BLaER1 (cell line): ENCODE results near the gene CTSO.

Experiments used
- H3K27ac ChIP-seq: shearing (Covaris generic); formaldehyde crosslinking; 2 replicates; pipeline ENCODE4 v1.8.1; 2022
- H3K27me3 ChIP-seq: shearing (Covaris generic); formaldehyde crosslinking; 2 replicates; pipeline ENCODE4 v1.8.1; 2022
- H3K36me3 ChIP-seq: shearing (Covaris generic); formaldehyde crosslinking; 2 replicates; pipeline ENCODE4 v1.8.1; 2022
- H3K4me1 ChIP-seq: shearing (Covaris generic); formaldehyde crosslinking; 2 replicates; pipeline ENCODE4 v1.8.1; 2022
- H3K4me2 ChIP-seq: shearing (Covaris generic); formaldehyde crosslinking; 2 replicates; pipeline ENCODE4 v1.8.1; 2022
- H3K4me3 ChIP-seq: shearing (Covaris generic); formaldehyde crosslinking; 2 replicates; pipeline ENCODE4 v1.8.1; 2022
- H3K9ac ChIP-seq: shearing (Covaris generic); formaldehyde crosslinking; 2 replicates; pipeline ENCODE4 v1.8.1; 2022
- H3K9me3 ChIP-seq: shearing (Covaris generic); formaldehyde crosslinking; 2 replicates; pipeline ENCODE4 v1.8.1; 2022
- H4K20me1 ChIP-seq: shearing (Covaris generic); formaldehyde crosslinking; 2 replicates; pipeline ENCODE4 v1.8.1; 2022
- Cebpa-rat ChIP-seq: shearing (Covaris generic); IDR thresholded peaks from 2 replicates; pipeline ENCODE4 v1.8.1; 2022

CTSO gene

GRCh38 chr4:155891058-155891457 is 62.6 kb downstream of the CTSO start:
- H3K27me3 ChIP-seq = no peaks in the 10 kb centered on the region
- TF ChIP-seq Cebpa-rat = no peak
- H3K36me3 ChIP-seq = no peaks in the 10 kb centered on the region
- H3K4me3 ChIP-seq = no peak overlapping the region
- H3K4me1 ChIP-seq = no peaks in the 10 kb centered on the region
- H3K27ac ChIP-seq = no peak overlapping the region
- H3K9me3 ChIP-seq = no peaks in the 10 kb centered on the region
- no peak overlapping the region for H3K4me2 ChIP-seq
- H3K9ac ChIP-seq = no peak overlapping the region
- no peaks in the 10 kb centered on the region for H4K20me1 ChIP-seq

- no peak overlapping the region for H3K27ac ChIP-seq
- H3K9ac ChIP-seq = no peak overlapping the region
- H3K36me3 ChIP-seq = no peaks in the 10 kb centered on the region
- H4K20me1 ChIP-seq = no peaks in the 10 kb centered on the region
- H3K4me3 ChIP-seq = no peak overlapping the region
- no peaks in the 10 kb centered on the region for H3K4me1 ChIP-seq
- H3K9me3 ChIP-seq = no peaks in the 10 kb centered on the region
- no peak overlapping the region for H3K4me2 ChIP-seq
- no peak for TF ChIP-seq Cebpa-rat
- no peaks in the 10 kb centered on the region for H3K27me3 ChIP-seq
These were observed 63.7 kb downstream of the CTSO start for GRCh38 chr4:155889946-155890345.

GRCh38 chr4:155889031-155889793 is 64.5 kb downstream of the CTSO start:
- no peaks in the 10 kb centered on the region for H3K36me3 ChIP-seq
- no peaks in the 10 kb centered on the region for H4K20me1 ChIP-seq
- H3K27ac ChIP-seq = no peak overlapping the region
- TF ChIP-seq Cebpa-rat = no peak
- H3K27me3 ChIP-seq = no peaks in the 10 kb centered on the region
- no peaks in the 10 kb centered on the region for H3K4me1 ChIP-seq
- no peak overlapping the region for H3K4me2 ChIP-seq
- no peak overlapping the region for H3K4me3 ChIP-seq
- no peak overlapping the region for H3K9ac ChIP-seq
- no peaks in the 10 kb centered on the region for H3K9me3 ChIP-seq

GRCh38 chr4:155887847-155888570 is 65.7 kb downstream of the CTSO start:
- Histone ChIP-seq H3K4me3 (no peak overlapping the region), H4K20me1 (no peaks in the 10 kb centered on the region), H3K9me3 (no peaks in the 10 kb centered on the region), H3K4me2 (no peak overlapping the region), H3K4me1 (no peaks in the 10 kb centered on the region), H3K27ac (no peak overlapping the region), H3K9ac (no peak overlapping the region), H3K27me3 (no peaks in the 10 kb centered on the region), H3K36me3 (no peaks in the 10 kb centered on the region)
- no peak for TF ChIP-seq Cebpa-rat

- no peaks in the 10 kb centered on the region for H3K9me3 ChIP-seq
- H3K4me3 ChIP-seq = no peak overlapping the region
- no peak overlapping the region for H3K4me2 ChIP-seq
- H3K27me3 ChIP-seq = no peaks in the 10 kb centered on the region
- H4K20me1 ChIP-seq = no peaks in the 10 kb centered on the region
- H3K36me3 ChIP-seq = no peaks in the 10 kb centered on the region
- H3K27ac ChIP-seq = no peak overlapping the region
- no peak overlapping the region for H3K9ac ChIP-seq
- no peak for TF ChIP-seq Cebpa-rat
- H3K4me1 ChIP-seq = no peaks in the 10 kb centered on the region
These were observed 66.6 kb downstream of the CTSO start for GRCh38 chr4:155887045-155887444.

- Histone ChIP-seq H3K36me3 (no peaks in the 10 kb centered on the region), H3K27ac (no peak overlapping the region)
- TF ChIP-seq Cebpa-rat = no peak
These were observed 68.0 kb downstream of the CTSO start for GRCh38 chr4:155885666-155886065.

GRCh38 chr4:155883895-155884294 is 69.8 kb downstream of the CTSO start:
- Histone ChIP-seq H3K9ac (no peak overlapping the region), H3K9me3 (no peaks in the 10 kb centered on the region), H4K20me1 (no peaks in the 10 kb centered on the region), H3K27ac (no peak overlapping the region), H3K4me2 (no peak overlapping the region), H3K4me3 (no peak overlapping the region), H3K27me3 (no peaks in the 10 kb centered on the region), H3K4me1 (no peaks in the 10 kb centered on the region), H3K36me3 (no peaks in the 10 kb centered on the region)
- TF ChIP-seq Cebpa-rat = no peak

More at GRCh38 chr4:155885666-155886065, 68.0 kb downstream of the CTSO start:
- Histone ChIP-seq H3K4me2 (no peak overlapping the region), H3K9me3 (no peaks in the 10 kb centered on the region), H3K27me3 (no peaks in the 10 kb centered on the region), H3K9ac (no peak overlapping the region), H3K4me1 (no peaks in the 10 kb centered on the region), H4K20me1 (no peaks in the 10 kb centered on the region), H3K4me3 (no peak overlapping the region)

- no peaks in the 10 kb centered on the region for H3K27me3 ChIP-seq
- no peaks in the 10 kb centered on the region for H4K20me1 ChIP-seq
- H3K27ac ChIP-seq = no peak overlapping the region
- no peaks in the 10 kb centered on the region for H3K9me3 ChIP-seq
- TF ChIP-seq Cebpa-rat = no peak
- no peak overlapping the region for H3K4me2 ChIP-seq
- H3K4me3 ChIP-seq = no peak overlapping the region
- H3K4me1 ChIP-seq = no peaks in the 10 kb centered on the region
- H3K36me3 ChIP-seq = no peaks in the 10 kb centered on the region
- H3K9ac ChIP-seq = no peak overlapping the region
These were observed 72.1 kb downstream of the CTSO start for GRCh38 chr4:155881555-155881954.

GRCh38 chr4:155879767-155880166 is 73.9 kb downstream of the CTSO start:
- Histone ChIP-seq H3K4me2 (no peak overlapping the region), H3K9ac (no peak overlapping the region), H3K4me1 (no peaks in the 10 kb centered on the region), H3K36me3 (no peaks in the 10 kb centered on the region), H3K27ac (no peak overlapping the region), H3K4me3 (no peak overlapping the region), H4K20me1 (no peaks in the 10 kb centered on the region), H3K9me3 (no peaks in the 10 kb centered on the region), H3K27me3 (no peaks in the 10 kb centered on the region)
- no peak for TF ChIP-seq Cebpa-rat

GRCh38 chr4:155878611-155879010 is 75.1 kb downstream of the CTSO start:
- Histone ChIP-seq H3K9me3 (no peaks in the 10 kb centered on the region), H3K4me2 (no peak overlapping the region), H3K9ac (no peak overlapping the region), H3K27me3 (no peaks in the 10 kb centered on the region), H3K4me3 (no peak overlapping the region), H3K4me1 (no peaks in the 10 kb centered on the region), H4K20me1 (no peaks in the 10 kb centered on the region), H3K36me3 (no peaks in the 10 kb centered on the region), H3K27ac (no peak overlapping the region)
- TF ChIP-seq Cebpa-rat = no peak
